Vagina (tissue), 2 donors: ENCODE data around the gene VCP.

Experiments used
- CTCF ChIP-seq, 3 experiments: fragments of 450-650 bp in 2 of 3; fragments of 200-600 bp in 1 of 3; sonication (generic) in 1 of 3; IDR thresholded peaks; one replicate each; pipeline ENCODE4 v1.5.1; 2017 to 2019; ENCODE audit warnings: antibody characterized with exemption in 3 of 3, mild to moderate bottlenecking in 2 of 3, moderate library complexity in 2 of 3
- POLR2AphosphoS5 ChIP-seq, 2 donors: sonication (generic); formaldehyde crosslinking; IDR thresholded peaks; one replicate each; pipeline ENCODE4 v1.9.0; 2017; ENCODE audit warnings: antibody characterized with exemption in 2 of 2, mild to moderate bottlenecking in 2 of 2, low read depth in 1 of 2; ENCODE audit not compliant: insufficient read depth in 1 of 2

- TF ChIP-seq POLR2AphosphoS5 (IDR thresholded peaks at IDR 0.05; ENCODE audit: insufficient read depth in 1 of 2, low read depth in 1 of 2) (no peak), CTCF (IDR thresholded peaks at IDR 0.05) (no peak)
Measured at GRCh38 chr9:35060548-35061207, 11.7 kb downstream of the VCP start.
